Fibroblast of lung (primary cell): ENCODE data around the gene ASXL3. TPM values are rescaled to one million over a fixed set of nuclear protein-coding genes. Genes with fewer than 3 reads are reported as not detected.

Experiments used
- DNase-seq, 2 donors: peaks; one replicate each; pipeline versions ENCODE4 v3.0.0 to v3.0.0-alpha.2; 2010; ENCODE audit warnings: low read depth in 2 of 2
- H2AFZ ChIP-seq: 2 replicates; pipeline ENCODE4 v1.5.1; 2012; ENCODE audit warnings: low read length, control low read depth, inconsistent platforms
- H3K27ac ChIP-seq: 2 replicates; pipeline ENCODE4 v1.5.1; 2011; ENCODE audit warnings: low read length, control low read depth; ENCODE audit not compliant: insufficient read depth
- H3K27me3 ChIP-seq: 2 replicates; pipeline ENCODE4 v1.5.1; 2011; ENCODE audit warnings: mild to moderate bottlenecking, low read length; ENCODE audit not compliant: control insufficient read depth, insufficient read depth
- H3K36me3 ChIP-seq: 2 replicates; pipeline ENCODE4 v1.5.1; 2011; ENCODE audit warnings: low read length; ENCODE audit not compliant: control insufficient read depth, insufficient read depth
- H3K4me1 ChIP-seq: 2 replicates; pipeline ENCODE4 v1.5.1; 2011; ENCODE audit warnings: low read length; ENCODE audit not compliant: control insufficient read depth, insufficient read depth; ENCODE audit errors: extremely low read depth
- H3K4me2 ChIP-seq: 2 replicates; pipeline ENCODE4 v1.5.1; 2011; ENCODE audit warnings: low read length, control low read depth; ENCODE audit not compliant: insufficient read depth; ENCODE audit errors: extremely low read depth
- H3K4me3 ChIP-seq, 4 experiments: fragments of 200-600 bp in 1 of 4; sonication (generic) in 1 of 4; replicated peaks in 1 of 4; 2 replicates each; pipeline ENCODE4 v1.5.1; 2011 to 2016; ENCODE audit warnings: low read length in 4 of 4, low read depth in 3 of 4, mild to moderate bottlenecking in 3 of 4, control low read depth in 2 of 4, inconsistent platforms in 1 of 4, mixed read lengths in 1 of 4; ENCODE audit not compliant: insufficient read depth in 1 of 4; ENCODE audit errors: control extremely low read depth in 1 of 4
- H3K79me2 ChIP-seq: 2 replicates; pipeline ENCODE4 v1.5.1; 2012; ENCODE audit warnings: mild to moderate bottlenecking, low read length, inconsistent platforms; ENCODE audit not compliant: control insufficient read depth, insufficient read depth
- H3K9ac ChIP-seq: 2 replicates; pipeline ENCODE4 v1.5.1; 2011; ENCODE audit warnings: mild to moderate bottlenecking, low read length, control low read depth; ENCODE audit not compliant: insufficient read depth
- H3K9me3 ChIP-seq: 2 replicates; pipeline ENCODE4 v1.5.1; 2012; ENCODE audit warnings: low read depth, low read length; ENCODE audit not compliant: control insufficient read depth, insufficient read depth
- H4K20me1 ChIP-seq: 2 replicates; pipeline ENCODE4 v1.5.1; 2011; ENCODE audit warnings: low read length; ENCODE audit not compliant: control insufficient read depth, insufficient read depth; ENCODE audit errors: extremely low read depth
- EZH2 ChIP-seq: IDR thresholded peaks from 2 replicates; pipeline ENCODE4 v1.5.1; 2012; ENCODE audit warnings: low read length, control low read depth, mild to moderate bottlenecking; ENCODE audit errors: missing control alignments
- polyA plus RNA-seq, 2 donors: library from polyadenylated mRNA; depleted of rRNA in 1 of 2; stranded (reverse) in 1 of 2; unstranded in 1 of 2; fragments of >200 nt; gene quantifications; 2 replicates each; pipeline ENCODE4 v1.2.1, GENCODE V29; 2011 to 2012; ENCODE audit warnings: missing spikeins in 1 of 2
- total RNA-seq: library from RNA; depleted of rRNA; stranded (reverse); fragments of >200 nt; gene quantifications from 2 replicates; pipeline ENCODE4 v1.2.1, GENCODE V29; 2014
- TF ChIP-seq, protein P1 (sequence below), 2 donors: IDR thresholded peaks in 1 of 2; conservative IDR thresholded peaks in 1 of 2; 1 replicate in 1 of 2; 2 replicates in 1 of 2; pipeline ENCODE4 v1.5.1; 2011 to 2012; ENCODE audit warnings: low read length in 2 of 2, control low read depth in 1 of 2, inconsistent platforms in 1 of 2, low read depth in 1 of 2, mild to moderate bottlenecking in 1 of 2

Gene ASXL3
- total and polyA plus RNA-seq, 2 donors (not counting 1 experiment from before 2014, with no cell fraction given) = 0.06 to 0.66 TPM

DNA sequence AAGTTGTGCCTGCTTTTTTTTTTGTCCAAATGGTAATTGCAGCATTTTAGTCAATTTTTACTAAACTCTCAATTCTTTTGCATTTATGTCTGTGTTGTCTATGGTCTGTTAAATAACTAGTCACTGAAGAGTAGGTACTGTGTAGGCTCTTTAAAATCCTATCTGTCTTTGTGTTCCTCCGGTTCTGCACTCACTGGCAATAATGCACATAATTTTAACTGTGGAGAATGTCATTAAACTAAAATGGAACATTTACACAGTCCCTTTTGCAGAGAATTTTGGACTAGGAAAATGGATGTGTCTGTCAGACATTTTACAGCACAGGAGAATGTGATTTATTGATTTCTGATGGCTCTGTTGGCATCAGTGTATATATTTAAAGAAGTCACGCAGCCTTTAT, 116.6 kb downstream of the ASXL3 start:
- Histone ChIP-seq H3K9me3 (no peaks in the 10 kb centered on the region), H3K36me3 (no peaks in the 10 kb centered on the region), H3K79me2 (no peaks in the 10 kb centered on the region), H3K9ac (no peak overlapping the region), H3K27ac (no peak overlapping the region), H4K20me1 (no peaks in the 10 kb centered on the region), H3K4me2 (no peak overlapping the region), H3K4me1 (no peaks in the 10 kb centered on the region), H3K4me3 (no peak overlapping the region), H3K27me3 (no peaks in the 10 kb centered on the region), H2AFZ (no peak overlapping the region)
- TF ChIP-seq EZH2 = no peak
- TF ChIP-seq, protein P1, sequence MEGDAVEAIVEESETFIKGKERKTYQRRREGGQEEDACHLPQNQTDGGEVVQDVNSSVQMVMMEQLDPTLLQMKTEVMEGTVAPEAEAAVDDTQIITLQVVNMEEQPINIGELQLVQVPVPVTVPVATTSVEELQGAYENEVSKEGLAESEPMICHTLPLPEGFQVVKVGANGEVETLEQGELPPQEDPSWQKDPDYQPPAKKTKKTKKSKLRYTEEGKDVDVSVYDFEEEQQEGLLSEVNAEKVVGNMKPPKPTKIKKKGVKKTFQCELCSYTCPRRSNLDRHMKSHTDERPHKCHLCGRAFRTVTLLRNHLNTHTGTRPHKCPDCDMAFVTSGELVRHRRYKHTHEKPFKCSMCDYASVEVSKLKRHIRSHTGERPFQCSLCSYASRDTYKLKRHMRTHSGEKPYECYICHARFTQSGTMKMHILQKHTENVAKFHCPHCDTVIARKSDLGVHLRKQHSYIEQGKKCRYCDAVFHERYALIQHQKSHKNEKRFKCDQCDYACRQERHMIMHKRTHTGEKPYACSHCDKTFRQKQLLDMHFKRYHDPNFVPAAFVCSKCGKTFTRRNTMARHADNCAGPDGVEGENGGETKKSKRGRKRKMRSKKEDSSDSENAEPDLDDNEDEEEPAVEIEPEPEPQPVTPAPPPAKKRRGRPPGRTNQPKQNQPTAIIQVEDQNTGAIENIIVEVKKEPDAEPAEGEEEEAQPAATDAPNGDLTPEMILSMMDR (conservative IDR thresholded peaks at IDR 0.05 in 1 of 2, IDR thresholded peaks at IDR 0.05 in 1 of 2; ENCODE audit: low read depth in 1 of 2, low read length in 2 of 2) = no peak
- DNase-seq = no peak

DNA sequence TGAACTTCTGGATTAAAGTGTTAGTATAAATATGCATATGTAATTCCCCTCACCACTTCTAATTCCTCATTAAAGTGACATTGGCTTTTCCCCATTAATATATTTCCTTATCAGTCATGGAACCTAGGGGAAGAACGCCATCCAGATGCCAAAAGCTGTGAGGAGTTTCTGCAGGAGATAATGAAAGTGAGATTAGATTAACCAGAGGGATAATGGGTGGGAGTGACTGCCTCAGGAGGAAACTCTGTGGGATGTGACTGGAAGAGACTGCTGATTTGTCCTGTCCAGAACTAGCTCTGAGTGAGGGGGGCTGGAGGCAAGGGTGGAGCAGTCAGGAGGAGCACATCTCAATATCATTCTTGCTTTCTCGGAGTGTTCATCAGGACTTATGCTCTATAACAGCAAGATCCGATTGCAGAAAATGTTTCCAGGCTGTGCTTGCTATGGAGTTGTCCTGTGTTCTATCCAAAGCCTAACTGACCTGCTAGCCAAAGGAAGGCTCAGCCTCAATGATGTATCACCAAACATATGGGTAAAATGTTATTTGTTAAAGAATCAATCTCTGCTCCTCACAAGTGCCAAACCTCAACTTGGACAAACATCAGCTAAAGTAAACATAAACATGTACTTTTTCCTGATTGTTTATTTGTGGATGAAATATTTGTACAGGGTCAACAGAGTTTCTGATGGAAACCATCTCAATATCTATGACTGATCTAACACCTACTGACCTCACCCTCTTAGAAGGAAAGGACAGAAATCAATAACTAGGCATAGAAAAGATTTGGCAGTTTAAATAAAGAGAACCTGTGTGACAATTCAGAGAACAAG, 118.5 kb downstream of the ASXL3 start:
- Histone ChIP-seq H4K20me1 (no peaks in the 10 kb centered on the region), H3K4me2 (no peak overlapping the region), H3K36me3 (no peaks in the 10 kb centered on the region), H2AFZ (no peak overlapping the region), H3K4me1 (no peaks in the 10 kb centered on the region), H3K27me3 (no peaks in the 10 kb centered on the region), H3K9ac (no peak overlapping the region), H3K27ac (no peak overlapping the region), H3K79me2 (no peaks in the 10 kb centered on the region), H3K4me3 (no peak overlapping the region), H3K9me3 (no peaks in the 10 kb centered on the region)
- DNase-seq = peak in 1 of 2 donors; percentile 3
- no peak for TF ChIP-seq EZH2
- TF ChIP-seq, protein P1 (conservative IDR thresholded peaks at IDR 0.05 in 1 of 2, IDR thresholded peaks at IDR 0.05 in 1 of 2; ENCODE audit: low read depth in 1 of 2, low read length in 2 of 2) = no peak

DNA sequence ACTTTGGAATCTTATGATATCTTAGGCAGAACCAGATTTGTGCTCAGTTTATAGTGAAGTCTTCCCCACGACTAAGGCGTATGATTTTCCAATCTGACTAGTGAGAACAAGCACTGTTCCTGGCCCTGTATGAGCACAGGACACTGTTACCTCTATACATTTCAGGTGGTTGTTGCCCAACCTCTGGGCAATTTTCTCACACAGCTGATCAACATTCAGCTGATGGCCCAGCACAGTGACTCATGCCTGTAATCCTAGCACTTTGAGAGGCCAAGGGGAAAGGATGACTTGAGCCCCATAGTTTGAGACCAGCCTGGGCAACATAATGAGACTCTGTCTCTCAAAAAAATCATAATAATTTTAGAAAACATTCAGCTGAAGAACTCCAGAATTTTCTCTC, 119.5 kb downstream of the ASXL3 start:
- no peak overlapping the region for H3K4me2 ChIP-seq
- H3K27me3 ChIP-seq = no peaks in the 10 kb centered on the region
- H3K9me3 ChIP-seq = no peaks in the 10 kb centered on the region
- DNase-seq = no peak
- no peak overlapping the region for H3K27ac ChIP-seq
- no peaks in the 10 kb centered on the region for H4K20me1 ChIP-seq
- no peaks in the 10 kb centered on the region for H3K4me1 ChIP-seq
- no peak overlapping the region for H2AFZ ChIP-seq
- no peak for TF ChIP-seq EZH2
- TF ChIP-seq, protein P1 (conservative IDR thresholded peaks at IDR 0.05 in 1 of 2, IDR thresholded peaks at IDR 0.05 in 1 of 2; ENCODE audit: low read depth in 1 of 2, low read length in 2 of 2) = no peak
- H3K79me2 ChIP-seq = no peaks in the 10 kb centered on the region
- H3K4me3 ChIP-seq = no peak overlapping the region
- H3K36me3 ChIP-seq = no peaks in the 10 kb centered on the region
- no peak overlapping the region for H3K9ac ChIP-seq
